ENCODE data around the gene BLZF1.

The BLZF1 gene

GRCh38 chr1:169326956-169327268 lies 41.1 kb upstream of the BLZF1 start:
- Histone ChIP-seq H3K4me3 (ENCODE audit: low read length) (no peak overlapping the region), H3K27ac (ENCODE audit: low read length) (no peak overlapping the region), H4K20me1 (ENCODE audit: insufficient read depth, low read length) (no peaks in the 10 kb centered on the region), H3K27me3 (replicated peaks; ENCODE audit: insufficient read depth, low read length) (no peaks in the 10 kb centered on the region), H3F3A (ENCODE audit: insufficient read depth, low read length) (no peaks in the 10 kb centered on the region), H2AFZ (ENCODE audit: low read length) (no peak overlapping the region), H3K9me2 (replicated peaks; ENCODE audit: insufficient read depth, low read length) (no peaks in the 10 kb centered on the region), H3K4me2 (ENCODE audit: low read depth, low read length) (no peak overlapping the region), H3K9ac (ENCODE audit: low read length) (no peak overlapping the region), H3K9me3 (replicated peaks; ENCODE audit: insufficient read depth, low read length) (no peaks in the 10 kb centered on the region), H3K36me3 (replicated peaks; ENCODE audit: insufficient read depth, low read length) (no peaks in the 10 kb centered on the region), H3K79me2 (ENCODE audit: low read length) (no peaks in the 10 kb centered on the region), H3K4me1 (ENCODE audit: low read length) (no peaks in the 10 kb centered on the region)
- no peak for DNase-seq
- TF ChIP-seq EZH2 (optimal IDR thresholded peaks at IDR 0.05; ENCODE audit: low read depth, low read length) (no peak), CTCF (IDR thresholded peaks at IDR 0.05; ENCODE audit: low read length) (no peak), EZH2phosphoT487 (IDR thresholded peaks at IDR 0.05; ENCODE audit: low read length) (no peak)

GRCh38 chr1:169327875-169328274 lies 40.1 kb upstream of the BLZF1 start:
- Histone ChIP-seq H4K20me1 (ENCODE audit: insufficient read depth, low read length) (no peaks in the 10 kb centered on the region), H3K9me3 (replicated peaks; ENCODE audit: insufficient read depth, low read length) (no peaks in the 10 kb centered on the region), H3F3A (ENCODE audit: insufficient read depth, low read length) (no peaks in the 10 kb centered on the region), H3K27ac (ENCODE audit: low read length) (no peak overlapping the region), H3K4me2 (ENCODE audit: low read depth, low read length) (no peak overlapping the region), H3K4me1 (ENCODE audit: low read length) (no peaks in the 10 kb centered on the region), H3K27me3 (replicated peaks; ENCODE audit: insufficient read depth, low read length) (no peaks in the 10 kb centered on the region), H3K36me3 (replicated peaks; ENCODE audit: insufficient read depth, low read length) (no peaks in the 10 kb centered on the region), H3K9me2 (replicated peaks; ENCODE audit: insufficient read depth, low read length) (no peaks in the 10 kb centered on the region), H3K4me3 (ENCODE audit: low read length) (no peak overlapping the region), H3K79me2 (ENCODE audit: low read length) (no peaks in the 10 kb centered on the region), H2AFZ (ENCODE audit: low read length) (no peak overlapping the region), H3K9ac (ENCODE audit: low read length) (no peak overlapping the region)
- no peak for TF ChIP-seq EZH2 (optimal IDR thresholded peaks at IDR 0.05; ENCODE audit: low read depth, low read length)
- TF ChIP-seq CTCF (IDR thresholded peaks at IDR 0.05; ENCODE audit: low read length), result no peak
- TF ChIP-seq EZH2phosphoT487 (IDR thresholded peaks at IDR 0.05; ENCODE audit: low read length), result no peak
- DNase-seq, result no peak

GRCh38 chr1:169329383-169329782 lies 38.6 kb upstream of the BLZF1 start:
- H3K9ac ChIP-seq (ENCODE audit: low read length), result no peak overlapping the region
- no peak for DNase-seq
- no peaks in the 10 kb centered on the region for H3K9me2 ChIP-seq (replicated peaks; ENCODE audit: insufficient read depth, low read length)
- H3K27ac ChIP-seq (ENCODE audit: low read length), result no peak overlapping the region
- H3K27me3 ChIP-seq (replicated peaks; ENCODE audit: insufficient read depth, low read length), result no peaks in the 10 kb centered on the region
- no peaks in the 10 kb centered on the region for H3K4me1 ChIP-seq (ENCODE audit: low read length)
- no peak overlapping the region for H3K4me2 ChIP-seq (ENCODE audit: low read depth, low read length)
- no peak overlapping the region for H2AFZ ChIP-seq (ENCODE audit: low read length)
- H3K36me3 ChIP-seq (replicated peaks; ENCODE audit: insufficient read depth, low read length), result no peaks in the 10 kb centered on the region
- H3F3A ChIP-seq (ENCODE audit: insufficient read depth, low read length), result no peaks in the 10 kb centered on the region
- H3K9me3 ChIP-seq (replicated peaks; ENCODE audit: insufficient read depth, low read length), result no peaks in the 10 kb centered on the region
- H3K4me3 ChIP-seq (ENCODE audit: low read length), result no peak overlapping the region
- no peaks in the 10 kb centered on the region for H3K79me2 ChIP-seq (ENCODE audit: low read length)
- TF ChIP-seq CTCF (IDR thresholded peaks at IDR 0.05; ENCODE audit: low read length) (no peak), EZH2 (optimal IDR thresholded peaks at IDR 0.05; ENCODE audit: low read depth, low read length) (no peak), EZH2phosphoT487 (IDR thresholded peaks at IDR 0.05; ENCODE audit: low read length) (no peak)
- H4K20me1 ChIP-seq (ENCODE audit: insufficient read depth, low read length), result no peaks in the 10 kb centered on the region

Data from MM.1S (cell line).